HT1080 (cell line): ENCODE data around the gene EFCAB11. TPM values are rescaled to one million over a fixed set of nuclear protein-coding genes. Genes with fewer than 3 reads are reported as not detected.
"Not testable (repeated sequence)": the region's sequence is repeated elsewhere in the genome, so short reads cannot be mapped to it uniquely, and the experiment has no call there.

Experiments used
- DNase-seq: peaks from one replicate; pipeline ENCODE4 v3.0.0-alpha.2; 2015; ENCODE audit warnings: low read depth
- total RNA-seq: library from RNA; depleted of rRNA; stranded (reverse); fragments of >200 nt; shearing (Covaris generic); gene quantifications from 2 replicates; pipeline ENCODE4 v1.2.3, GENCODE V29; 2014

EFCAB11 gene
- total RNA-seq, 1 experiment from 2014 or later: 12.2 TPM

DNA sequence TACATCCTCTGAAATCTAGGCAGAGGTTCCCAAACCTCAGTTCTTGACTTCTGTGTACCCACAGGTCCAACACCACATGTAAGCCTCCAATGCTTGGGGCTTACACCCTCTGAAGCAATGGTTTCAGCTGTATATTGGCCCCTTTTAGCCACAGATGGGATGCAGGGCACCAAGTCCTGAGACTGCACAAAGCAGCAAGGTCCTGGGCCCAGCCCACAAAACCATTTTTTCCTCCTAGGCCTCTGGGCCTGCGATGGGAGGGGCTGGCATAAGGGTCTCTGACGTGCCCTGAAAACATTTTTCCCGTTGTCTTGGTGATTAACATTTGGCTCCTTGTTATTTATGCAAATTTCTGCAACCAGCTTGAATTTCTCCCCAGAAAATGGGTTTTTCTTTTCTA is 80.4 kb downstream of the EFCAB11 start:
- DNase-seq: not testable (repeated sequence)

DNA sequence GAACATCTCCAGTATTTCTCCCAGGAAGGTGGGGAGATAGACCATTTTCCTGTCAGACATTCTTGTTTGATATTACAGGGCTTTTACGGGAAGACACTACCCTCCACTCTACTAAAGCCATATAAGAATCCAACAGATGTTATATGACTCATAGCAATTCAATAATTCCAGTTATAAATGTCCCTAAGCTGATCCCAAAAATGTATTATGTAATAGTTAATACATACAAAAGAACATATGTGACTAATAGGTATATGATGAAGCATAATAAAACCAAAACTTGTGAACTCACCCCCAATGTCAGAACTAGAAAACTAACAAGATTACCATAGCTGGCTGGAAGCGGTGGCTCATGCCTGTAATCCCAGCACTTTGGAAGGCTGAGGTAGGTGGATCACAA is 84.2 kb downstream of the EFCAB11 start:
- DNase-seq: no peak

DNA sequence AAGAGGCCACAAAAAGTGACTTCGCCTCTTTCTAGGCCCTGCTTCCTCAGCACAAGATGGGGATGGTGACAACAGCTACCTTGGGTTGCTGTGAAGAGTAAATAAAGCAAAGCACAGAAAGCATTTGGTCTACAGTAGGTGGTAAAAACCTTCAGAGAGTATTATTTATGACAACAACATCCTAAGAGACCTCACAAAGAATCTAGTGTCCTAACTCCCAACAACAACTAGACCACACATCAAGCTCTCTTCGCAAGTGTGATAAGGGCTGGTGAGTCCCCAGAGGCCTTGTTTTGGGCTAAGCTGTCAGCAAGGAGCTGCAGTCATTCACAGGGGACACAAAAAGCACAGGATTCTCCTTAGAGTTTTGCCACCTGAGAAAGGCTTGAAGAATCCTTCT is 84.9 kb downstream of the EFCAB11 start:
- no peak for DNase-seq

DNA sequence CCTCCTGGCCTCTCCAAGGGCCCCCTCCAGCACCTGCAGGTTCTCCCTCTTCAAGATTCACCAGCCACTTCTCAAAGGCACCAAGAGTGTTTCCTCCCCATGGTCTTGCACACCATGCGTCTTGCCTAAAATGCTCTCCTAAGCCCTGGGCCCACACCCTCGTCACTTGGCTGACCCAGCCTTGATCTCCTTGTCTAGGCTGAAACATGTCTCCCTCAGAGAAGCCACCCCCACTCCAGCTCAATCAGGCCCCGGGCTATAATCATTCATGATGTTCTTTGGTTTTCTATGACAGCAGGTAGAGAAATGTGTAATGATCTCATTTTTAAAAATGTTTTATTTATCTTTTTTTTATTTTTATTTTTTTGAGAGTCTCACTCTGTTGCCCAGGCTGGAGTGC is 88.1 kb downstream of the EFCAB11 start:
- DNase-seq: no peak

DNA sequence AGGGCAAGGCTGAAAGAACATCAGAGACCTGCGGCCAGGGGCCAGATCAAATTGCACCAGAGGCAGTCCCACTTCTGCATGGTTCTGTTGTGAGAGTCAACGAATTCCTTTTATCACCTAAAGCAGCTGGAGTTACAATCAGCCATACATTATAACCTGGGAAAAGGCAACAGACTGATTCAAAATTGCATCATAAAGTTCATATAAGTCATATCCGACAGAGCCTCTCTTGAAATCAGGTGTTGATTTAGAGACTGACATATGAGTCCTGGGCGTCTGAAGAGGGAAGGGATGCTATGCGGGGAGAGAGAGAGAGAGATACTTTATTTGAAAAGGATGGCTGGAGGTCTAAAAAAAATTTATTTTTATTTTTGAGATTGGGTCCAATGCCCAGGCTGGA is 89.4 kb downstream of the EFCAB11 start:
- no peak for DNase-seq

DNA sequence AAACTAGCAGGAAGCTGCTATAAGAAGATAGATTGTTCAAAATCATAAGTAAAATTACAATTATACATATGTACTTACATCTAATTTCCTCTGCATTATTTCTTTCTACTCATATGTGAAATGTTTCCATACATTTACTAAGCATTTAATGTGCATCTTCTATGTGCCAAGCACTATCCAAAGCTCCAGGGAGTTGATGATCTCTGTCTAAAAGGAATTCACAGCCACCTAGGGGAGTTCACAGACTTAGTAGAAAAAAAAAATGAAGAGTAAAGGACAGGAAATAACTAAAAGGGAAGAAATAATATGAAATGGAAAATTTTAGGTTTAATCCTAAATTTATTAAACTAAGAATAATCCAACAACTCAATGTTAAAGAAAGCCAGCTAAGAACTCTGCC is 91.7 kb downstream of the EFCAB11 start:
- DNase-seq: no peak

DNA sequence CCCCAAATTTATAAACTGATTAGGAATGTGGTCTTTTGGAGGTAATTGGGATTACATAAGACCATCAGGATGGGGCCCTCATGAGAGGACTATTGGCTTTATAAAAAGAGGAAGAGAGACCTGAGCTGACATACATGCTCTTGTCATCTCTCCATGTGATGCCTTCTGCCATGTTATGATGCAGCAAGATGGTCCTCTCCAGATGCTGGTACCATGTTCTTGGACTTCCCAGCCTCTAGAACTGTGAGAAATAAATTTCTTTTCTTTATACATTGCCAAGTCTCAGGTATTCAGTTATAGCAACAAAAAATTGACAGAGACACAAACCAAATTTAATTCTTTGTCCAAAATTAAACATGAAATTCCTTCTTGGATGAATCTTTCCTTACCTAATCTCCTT is 92.9 kb downstream of the EFCAB11 start:
- DNase-seq: no peak

DNA sequence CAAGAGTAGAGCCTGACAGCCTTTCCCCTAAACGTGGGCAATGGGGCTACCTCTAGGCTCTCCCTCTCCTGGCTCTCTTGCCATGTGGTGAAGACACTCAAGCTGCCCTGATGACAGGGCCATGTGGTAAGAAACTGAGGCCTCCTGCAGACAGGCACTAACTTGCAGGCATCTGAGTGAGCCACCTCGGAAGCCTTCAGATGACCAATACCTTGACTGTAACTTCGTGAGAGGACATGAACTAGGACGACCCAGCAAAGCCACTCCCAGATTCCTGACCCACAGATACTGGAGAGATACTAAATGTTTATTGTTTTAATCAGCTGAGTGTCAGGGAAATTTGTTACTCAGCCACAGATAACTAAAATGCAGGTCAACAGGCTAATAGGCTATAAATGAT is 96.4 kb downstream of the EFCAB11 start:
- DNase-seq: no peak

DNA sequence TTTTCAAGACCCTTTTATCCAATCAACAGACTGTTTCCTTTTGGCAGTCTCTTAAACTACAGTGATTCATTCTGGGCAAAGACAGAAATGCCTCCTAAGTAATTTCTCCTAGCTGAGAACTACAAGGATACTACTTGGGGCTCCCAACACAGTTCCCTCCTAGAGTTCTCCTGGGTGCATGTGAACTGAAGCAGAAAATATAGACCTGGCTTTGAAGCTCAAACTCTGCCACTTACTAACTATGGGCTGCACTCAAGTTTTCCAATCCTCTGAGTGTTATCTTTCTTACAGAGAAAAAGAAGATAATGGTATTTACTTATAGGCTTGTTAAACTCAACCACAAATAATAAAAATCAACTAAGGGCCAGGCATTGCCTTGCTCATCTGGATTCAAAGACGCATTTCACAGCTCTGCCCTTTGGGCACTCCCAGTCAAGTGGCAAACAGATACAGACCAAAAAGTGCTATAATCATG is 97.6 kb downstream of the EFCAB11 start:
- no peak for DNase-seq

DNA sequence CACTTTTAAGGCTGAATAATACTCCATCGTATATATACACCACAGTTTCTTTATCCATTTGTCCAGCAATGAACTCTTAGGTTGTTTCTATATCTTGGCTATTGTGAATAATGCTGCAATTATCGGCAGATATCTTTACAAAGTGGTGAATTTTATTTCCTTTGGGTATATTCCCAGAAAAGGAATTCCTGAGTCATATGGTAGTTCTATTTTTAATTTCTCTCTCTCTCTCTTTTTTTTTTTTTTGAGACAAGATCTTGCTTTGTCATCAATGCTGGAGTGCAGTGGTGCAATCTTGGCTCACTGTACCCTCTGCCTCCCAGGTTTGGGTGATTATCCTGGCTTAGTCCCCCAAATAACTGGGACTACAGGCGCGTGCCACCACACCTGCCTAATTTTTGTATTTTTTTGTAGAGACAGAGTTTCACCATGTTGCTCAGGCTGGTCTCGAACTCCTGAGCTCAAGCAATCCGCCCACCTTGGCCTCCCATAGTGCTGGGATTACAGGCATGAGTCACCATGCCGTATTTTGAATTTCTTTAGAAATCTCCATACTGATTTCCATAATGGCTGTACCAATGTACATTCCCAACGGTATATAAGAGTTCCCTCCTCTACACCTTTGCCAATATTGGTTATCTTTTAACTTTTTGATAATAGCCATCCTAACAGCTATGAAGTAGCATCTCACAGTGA is 98.4 kb downstream of the EFCAB11 start:
- peak; percentile 74 for DNase-seq

DNA sequence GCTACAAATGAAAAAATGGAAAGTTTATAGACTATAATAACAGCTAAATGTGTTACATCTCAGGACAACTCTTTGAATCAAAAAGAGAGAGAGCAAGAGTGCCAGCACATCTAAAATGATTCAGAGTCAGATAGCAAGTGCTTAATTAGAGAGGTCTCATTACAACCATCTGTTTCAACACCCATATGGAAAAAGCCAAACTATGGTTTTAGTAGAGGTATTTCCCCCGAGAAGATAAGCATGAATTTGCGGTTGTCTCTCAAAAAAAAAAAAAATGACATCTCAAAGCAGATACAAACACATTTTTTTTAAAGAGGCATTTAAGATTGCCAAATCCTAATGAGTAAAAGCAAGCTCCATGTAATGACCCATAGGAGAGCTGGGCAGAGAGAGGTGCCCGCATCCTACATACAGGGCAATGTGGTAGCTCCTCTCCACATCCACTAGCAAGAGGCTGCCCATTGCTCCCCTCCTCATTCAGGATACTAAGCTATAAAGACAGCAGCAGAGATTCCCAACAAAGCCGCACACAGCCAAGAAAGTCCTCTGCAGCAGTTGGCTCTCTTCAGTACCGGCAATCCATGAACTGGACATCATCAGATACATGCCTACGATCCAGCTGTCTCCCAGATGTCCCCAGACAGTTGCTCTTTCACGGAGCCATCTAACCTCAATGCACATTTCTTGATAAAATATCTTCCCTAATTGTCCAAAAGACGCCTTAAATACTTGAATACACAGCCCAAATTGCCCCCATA is 100.4 kb downstream of the EFCAB11 start:
- no peak for DNase-seq

DNA sequence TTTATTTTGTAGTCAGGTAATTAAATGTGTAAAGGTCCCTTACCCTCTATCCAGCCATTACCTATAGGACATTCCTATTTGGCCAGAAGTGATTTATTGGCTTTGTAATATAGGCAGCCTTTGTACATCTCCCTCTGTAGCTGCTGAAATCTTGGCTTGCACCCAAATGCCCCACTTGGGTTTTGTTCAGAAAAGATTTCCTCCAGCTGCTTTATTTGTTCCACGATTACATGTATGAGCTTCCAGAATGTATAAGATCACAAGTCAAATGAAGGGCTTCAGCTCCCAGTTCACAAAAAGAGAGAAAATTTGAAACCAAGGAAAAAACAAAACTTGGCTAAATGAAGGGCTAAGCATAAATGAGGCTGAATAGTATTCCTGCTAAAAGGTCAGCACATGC is 103.4 kb downstream of the EFCAB11 start:
- no peak for DNase-seq

DNA sequence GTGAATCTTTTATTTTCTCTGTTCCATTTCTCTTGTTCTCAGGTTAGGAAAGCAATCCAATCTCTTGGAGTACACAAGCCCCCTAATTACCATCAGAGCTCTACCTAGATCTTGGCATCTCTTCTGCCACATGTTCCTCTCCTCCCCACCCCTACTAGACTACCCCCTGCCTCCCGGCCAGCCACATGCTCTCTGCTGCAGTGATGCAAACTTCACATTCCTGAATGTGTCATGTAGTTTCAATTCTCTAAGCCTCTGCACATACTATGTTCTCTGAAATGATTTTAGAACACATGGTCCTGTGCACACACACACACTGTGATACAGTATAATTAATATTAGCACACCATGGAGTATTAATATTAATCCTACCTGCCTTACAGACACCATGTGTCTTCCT is 104.6 kb downstream of the EFCAB11 start:
- DNase-seq: no peak

DNA sequence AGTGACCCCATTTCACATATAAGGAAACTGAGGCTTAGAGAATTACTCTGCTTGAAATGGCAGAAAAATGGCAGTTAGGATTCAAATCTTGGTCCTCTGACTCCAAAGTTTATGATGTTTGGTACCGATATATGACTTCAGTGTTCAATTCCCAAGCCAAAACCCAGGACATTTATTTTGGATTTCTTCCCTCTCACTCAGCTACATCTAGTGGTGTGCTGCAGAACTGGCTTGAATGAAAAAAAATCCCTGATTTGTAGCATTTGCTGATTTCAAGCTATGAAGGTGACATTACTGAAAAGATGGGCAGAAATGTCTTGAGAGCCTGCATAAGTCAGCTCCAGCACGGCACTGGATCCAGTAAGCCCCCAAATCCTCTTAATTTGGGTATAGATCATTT is 106.4 kb downstream of the EFCAB11 start:
- no peak for DNase-seq

DNA sequence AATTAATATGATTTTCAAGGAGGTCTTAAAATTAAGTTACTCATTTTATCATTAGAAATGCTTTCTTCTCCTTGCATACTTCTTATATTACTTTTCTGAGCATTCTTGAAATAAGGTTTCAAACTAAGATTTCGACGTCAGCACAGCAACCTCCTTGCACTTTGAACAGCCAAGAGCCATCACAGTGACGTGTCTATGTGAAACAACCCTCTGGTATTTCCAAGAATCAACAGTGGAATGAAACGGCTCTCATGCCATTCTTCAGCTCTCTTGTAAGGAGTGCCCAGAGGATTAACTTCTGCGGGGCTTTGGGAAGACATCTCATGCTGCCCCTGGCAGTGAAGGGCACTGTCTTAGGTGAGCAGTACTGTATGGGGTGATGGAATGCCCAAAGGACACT is 109.2 kb downstream of the EFCAB11 start:
- DNase-seq: peak; percentile 22

DNA sequence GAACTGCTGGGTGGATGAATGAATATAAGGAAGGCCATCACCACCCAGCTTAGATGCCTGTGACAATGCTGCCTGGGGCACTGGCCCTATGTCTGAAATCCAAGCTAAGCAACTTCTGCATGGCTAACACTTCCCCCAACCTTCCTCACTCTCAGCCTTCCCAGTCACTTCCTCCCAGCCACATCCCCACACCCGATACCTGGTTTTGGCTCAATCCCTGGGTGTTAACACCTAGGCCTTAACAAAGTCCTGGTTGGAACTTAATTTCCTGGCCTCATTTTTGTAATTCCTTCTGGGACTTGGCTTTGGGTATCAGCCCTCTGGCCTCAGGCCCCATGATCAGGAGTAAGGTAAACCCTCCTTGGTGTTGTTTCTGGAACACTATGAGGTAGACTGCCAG is 110.0 kb downstream of the EFCAB11 start:
- no peak for DNase-seq

DNA sequence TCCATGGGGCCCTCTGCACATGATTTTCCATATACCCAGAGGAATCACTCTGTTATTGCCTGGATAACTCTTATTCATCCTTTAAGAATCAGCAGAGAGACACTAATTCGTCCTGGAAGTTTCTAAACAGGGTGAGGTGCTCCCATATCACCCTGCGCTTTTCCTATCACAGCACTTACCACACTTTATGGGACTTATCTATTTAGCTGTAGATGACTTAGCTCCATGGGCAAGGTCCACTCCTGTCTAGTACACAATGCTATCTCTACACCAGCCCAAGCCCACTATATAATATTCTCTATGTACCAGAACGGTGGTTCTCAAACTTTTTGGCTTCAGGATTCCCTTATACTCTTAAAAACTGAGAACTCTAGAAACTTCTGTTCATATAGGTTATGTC is 111.7 kb downstream of the EFCAB11 start:
- no peak for DNase-seq

DNA sequence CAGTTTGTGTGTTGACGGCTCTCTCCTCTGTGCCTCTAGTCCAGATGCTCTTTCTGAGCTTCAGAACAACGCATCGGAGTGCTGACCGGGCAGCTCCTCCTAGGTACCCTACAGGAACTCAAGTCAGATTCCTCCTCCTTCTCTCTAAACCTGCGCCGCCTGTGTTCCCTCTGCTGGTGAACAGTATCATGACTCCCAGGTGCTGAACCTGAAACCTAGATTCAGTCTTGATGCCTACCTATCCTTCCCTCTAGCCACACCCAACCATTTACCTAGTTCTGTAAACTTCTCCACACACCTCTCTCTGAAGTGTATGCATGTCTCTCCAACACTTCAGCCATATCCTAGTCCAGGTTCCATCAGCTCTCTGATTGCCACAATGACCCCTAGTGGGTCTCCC is 112.7 kb downstream of the EFCAB11 start:
- DNase-seq: no peak

DNA sequence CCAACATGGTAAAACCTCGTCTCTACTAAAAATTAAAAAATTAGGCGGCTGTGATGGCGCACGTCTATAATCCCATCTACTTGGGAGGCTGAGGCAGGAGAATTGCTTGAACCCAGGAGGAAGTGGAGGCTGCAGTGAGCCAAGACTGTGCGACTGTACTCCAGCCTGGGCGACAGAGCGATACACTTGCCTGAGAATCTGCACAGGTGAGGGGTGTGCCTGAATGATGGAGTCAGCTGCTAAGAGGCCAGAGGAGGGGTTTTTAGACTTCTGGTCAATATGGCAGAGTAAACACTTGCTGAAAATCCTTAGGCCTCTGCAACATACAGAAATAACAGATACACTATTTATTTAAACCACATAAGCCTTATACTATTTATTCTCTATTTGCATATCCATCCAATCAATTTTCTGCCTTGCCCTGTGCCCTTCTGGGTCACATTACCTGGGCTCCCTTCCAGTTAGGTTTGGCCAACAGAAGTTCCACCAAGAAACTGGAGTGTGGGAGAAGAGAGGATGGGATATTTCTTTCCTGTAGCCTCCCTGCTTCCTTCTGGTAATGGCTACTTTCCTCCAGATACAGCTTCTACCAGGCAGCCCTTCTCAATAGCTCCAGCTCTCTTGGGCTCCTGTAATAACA is 117.6 kb downstream of the EFCAB11 start:
- DNase-seq: no peak

DNA sequence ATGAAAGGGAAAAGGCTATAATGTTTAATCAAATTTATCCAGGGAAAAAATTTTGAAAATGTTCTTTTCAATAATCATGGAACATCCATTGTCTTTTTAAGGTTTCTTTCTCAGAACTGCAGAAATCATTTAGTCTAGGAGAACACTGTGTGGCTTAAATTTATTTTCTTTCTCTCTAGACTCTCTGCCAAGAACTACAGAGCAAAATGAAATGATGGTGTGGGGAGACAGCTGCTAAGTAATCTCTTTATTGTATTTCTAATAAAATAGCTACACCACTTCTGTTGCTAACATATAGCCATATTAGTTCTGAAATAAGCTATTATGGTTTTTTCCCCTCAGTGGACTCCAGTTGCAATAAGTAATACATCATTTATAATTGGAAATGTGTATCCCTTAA is 120.9 kb downstream of the EFCAB11 start:
- no peak for DNase-seq

DNA sequence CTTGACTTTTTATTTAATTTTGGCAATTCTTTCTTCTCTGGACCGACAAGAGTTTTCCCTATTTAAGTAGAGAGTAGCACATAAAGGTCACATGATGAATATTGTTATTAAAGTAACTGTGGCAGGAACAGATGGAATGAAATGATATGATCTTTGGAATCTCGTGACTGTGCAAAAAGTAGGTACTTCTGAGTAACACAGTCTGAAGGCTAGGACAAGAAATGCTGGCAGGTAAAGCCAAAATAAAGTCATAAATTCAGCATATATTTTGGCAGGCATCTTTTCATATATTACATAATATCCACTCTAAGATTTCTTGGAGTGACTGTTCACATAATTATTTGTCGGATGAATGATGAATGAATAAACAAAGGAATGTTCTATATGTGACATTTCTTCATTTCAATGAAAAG is 121.4 kb downstream of the EFCAB11 start:
- no peak for DNase-seq

DNA sequence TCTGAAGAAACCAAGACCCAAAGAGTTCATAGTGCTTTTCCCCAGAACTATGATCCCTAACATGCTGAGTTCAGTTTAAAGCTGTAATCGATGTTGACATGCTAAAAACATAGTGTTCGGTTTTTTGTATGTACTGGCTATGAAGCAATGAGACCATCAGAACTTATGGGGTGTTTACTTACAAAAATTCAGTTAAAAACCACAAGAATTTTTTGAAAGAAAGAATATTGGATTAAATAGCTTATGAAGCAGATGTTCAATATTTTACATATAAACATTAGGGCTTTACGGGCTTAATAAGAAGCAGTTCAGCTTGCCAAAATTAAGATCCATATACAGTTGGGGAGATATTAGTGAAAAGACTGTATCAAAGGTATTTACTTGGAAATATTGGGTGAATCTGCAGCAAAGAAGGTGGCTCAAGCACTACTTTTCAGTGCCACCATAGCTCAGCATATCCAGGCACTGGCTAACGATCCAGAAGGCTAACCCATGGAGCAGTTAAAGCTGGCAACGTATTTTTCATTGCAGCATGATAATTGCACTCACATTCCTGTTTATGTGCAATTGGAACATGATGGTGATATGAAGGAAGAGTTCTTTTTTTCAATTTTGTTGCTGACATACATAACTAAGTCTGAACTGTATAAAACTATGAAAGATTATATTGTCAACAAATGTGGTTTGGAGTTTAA is 125.9 kb downstream of the EFCAB11 start:
- no peak for DNase-seq
